K562 (cell line): Measurements from ENCODE around the gene EDEM1.

Source experiments
- CTCF ChIP-seq, 3 experiments: IDR thresholded peaks in 2 of 3; conservative IDR thresholded peaks in 1 of 3; 2 replicates each; pipeline ENCODE4 v1.5.1; 2011 to 2012; ENCODE audit warnings: low read length in 3 of 3, mild to moderate bottlenecking in 3 of 3, control low read depth in 2 of 3, improper control_type of control experiment in 1 of 3, inconsistent platforms in 1 of 3, low read depth in 1 of 3, mixed read lengths in 1 of 3, moderate library complexity in 1 of 3; ENCODE audit not compliant: insufficient read depth in 2 of 3
- MAFF ChIP-seq: IDR thresholded peaks from 2 replicates; pipeline ENCODE4 v1.6.1; 2012; ENCODE audit warnings: low read length, improper control_type of control experiment
- STAT5B ChIP-seq: fragments of 250-450 bp; sonication (Bioruptor Pico); IDR thresholded peaks from 2 replicates; pipeline ENCODE4 v1.8.0; 2021; ENCODE audit warnings: mild to moderate bottlenecking, inconsistent platforms

- TF ChIP-seq CTCF (IDR thresholded peaks at IDR 0.05 in 2 of 3, conservative IDR thresholded peaks at IDR 0.05 in 1 of 3; ENCODE audit: insufficient read depth in 2 of 3, low read depth in 1 of 3, low read length in 3 of 3) (no peak), MAFF (no peak), STAT5B (no peak)
Observed at GRCh38 chr3:5252131-5252530, 64.6 kb downstream of the EDEM1 start.
